HL-60/S4 (cell line): ENCODE measurements around the gene ZMAT2.
"Not testable (repeated sequence)": the region's sequence is repeated elsewhere in the genome, so short reads cannot be mapped to it uniquely, and the experiment has no call there.

Source experiments
- in situ Hi-C: fragments of 300-500 bp; cut with MboI; formaldehyde crosslinking; loops from 2 replicates; pipeline ENCODE4 v1.14.3; 2022; ENCODE audit warnings: low sequenced_read_pairs

Gene ZMAT2, protein sequence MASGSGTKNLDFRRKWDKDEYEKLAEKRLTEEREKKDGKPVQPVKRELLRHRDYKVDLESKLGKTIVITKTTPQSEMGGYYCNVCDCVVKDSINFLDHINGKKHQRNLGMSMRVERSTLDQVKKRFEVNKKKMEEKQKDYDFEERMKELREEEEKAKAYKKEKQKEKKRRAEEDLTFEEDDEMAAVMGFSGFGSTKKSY

DNA sequence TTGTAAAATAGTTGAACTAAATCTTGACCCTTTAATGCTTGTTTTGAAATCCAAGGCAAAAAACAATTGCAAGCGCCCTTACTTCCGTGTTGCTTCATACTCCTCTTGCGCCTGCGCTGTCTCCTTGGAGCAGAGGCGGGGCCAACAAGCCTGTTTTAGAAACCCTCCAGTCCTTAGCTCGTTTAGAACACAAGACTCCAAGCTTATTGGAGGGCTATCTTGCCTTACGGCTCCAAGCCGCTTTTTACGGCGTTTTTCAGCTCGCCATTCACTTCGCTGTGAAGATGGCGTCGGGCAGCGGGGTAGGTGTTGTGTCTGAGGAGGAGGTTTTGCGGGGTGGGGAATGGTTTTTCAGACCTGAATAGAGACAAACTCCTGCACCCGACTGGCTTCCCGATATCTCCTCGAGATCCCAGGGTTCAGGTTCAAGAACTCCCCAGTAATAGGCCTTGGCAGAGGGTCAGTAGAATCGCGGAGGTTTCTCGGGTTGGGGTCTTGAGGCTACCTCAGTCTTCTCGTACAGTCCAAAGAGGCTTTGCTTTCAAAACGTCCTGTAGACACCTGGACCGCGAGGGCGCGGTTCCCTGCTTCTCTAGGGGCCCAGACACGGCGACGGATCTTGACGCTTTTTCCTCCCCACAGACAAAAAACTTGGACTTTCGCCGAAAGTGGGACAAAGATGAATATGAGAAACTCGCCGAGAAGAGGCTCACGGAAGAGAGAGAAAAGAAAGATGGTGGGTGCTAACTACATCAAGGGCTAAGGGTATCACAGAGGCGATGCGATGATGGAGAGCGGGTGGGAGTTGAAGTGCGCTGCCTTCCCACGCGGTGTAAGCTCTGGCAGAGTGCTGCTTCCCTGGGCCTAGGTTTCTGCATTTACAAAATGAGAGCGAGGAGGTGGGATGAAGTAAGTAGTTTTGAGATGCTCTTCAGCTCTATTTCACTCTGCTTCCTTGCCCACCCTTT is at the start of gene ZMAT2:
Gene ZMAT2 (plus strand): TSS at position 271 of the 968 bp plus-strand sequence. CDS start 14 bp downstream, at position 285.
- in situ Hi-C loops: loop anchor here (10.0 kb wide), 1 partner anchor 136 kb away; the partner anchor contains the start of genes APBB3 and SLC35A4

DNA sequence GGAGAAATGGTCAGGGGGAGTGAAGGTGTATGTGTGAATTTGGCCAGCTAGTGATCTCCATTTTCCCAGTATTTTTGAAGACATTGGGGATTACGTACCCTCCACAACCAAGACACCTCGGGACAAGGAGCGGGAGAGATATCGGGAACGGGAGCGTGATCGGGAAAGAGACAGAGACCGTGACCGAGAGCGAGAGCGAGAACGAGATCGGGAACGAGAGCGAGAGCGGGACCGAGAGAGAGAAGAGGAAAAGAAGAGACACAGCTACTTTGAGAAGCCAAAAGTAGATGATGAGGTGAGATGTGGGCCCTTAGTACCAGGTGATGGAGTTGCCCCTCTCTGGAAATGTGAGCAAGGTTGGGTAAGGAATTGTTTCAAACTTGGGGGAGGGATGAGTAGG is 41.4 kb upstream of the ZMAT2 start:
- in situ Hi-C loops: no loop called here

DNA sequence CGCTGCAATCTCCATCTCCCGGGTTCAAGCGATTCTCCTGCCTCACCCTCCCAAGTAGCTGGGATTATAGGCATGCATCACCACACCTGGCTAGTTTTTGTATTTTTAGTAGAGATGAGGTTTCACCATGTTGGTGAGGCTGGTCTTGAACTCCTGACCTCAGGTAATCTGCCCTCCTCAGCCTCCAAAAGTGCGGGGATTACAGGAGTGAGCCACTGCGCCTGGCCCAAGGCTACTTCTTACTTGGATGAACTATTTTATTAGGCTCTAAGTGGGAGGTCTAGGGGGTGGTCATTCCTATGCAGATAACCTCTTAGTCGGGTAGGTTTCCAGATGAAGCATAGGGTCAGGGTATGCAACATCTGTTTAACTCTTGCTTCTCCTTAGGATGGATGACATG is 39.9 kb upstream of the ZMAT2 start:
- in situ Hi-C loops: not testable (repeated sequence)

DNA sequence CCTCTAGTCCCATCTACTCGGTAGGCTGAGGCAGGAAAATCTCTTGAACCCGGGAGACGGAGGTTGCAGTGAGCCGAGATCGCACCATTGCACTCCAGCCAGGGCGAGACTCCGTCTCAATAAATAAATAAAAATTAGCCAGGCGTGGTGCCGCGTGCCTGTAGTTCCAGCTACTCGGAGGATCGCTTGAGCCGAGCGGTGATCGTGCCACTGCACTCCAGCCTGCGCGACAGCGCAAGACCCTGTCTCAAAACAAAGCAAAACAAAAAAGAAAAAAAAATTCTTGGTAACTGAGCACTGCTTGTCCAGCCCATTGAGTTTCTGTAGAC is 36.3 kb upstream of the ZMAT2 start:
- in situ Hi-C loops: no loop called here

DNA sequence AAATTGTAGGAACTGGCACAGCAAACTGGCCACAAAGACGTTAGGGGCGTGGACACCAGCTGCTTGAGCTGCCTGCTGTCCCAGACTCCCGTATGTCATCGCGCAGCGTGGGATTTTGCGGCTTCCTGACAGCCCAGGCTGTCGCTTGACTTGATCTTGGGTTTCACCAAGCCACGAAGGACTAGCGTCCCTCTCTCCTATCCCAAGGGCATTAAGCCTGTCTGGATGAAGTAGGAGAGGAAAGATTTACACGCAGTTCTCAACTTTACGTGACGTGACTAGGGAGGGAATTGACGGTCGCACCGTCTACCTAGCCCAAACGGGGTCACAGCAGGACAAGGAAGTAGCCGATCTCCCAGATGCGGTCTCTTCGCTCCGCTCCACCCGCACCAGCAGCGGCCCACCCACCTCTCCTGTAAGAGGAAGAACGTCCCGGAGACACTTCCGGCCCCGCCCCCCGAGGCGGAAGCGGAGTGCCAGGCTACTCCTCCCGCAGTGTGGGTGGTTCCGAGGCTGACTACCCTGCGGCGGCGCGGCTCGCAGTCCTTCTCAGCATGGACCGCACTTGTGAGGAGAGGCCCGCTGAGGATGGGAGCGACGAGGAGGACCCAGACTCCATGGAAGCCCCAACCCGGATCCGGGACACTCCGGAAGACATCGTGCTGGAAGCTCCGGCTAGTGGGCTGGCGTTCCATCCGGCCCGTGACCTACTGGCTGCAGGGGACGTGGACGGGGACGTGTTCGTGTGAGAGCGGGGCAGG is 35.7 kb upstream of the ZMAT2 start, which contains the start of gene WDR55:
Gene WDR55 (plus strand): TSS at position 546 of the 761 bp plus-strand sequence. CDS start 9 bp downstream, at position 555.
- in situ Hi-C loops: no loop called here

DNA sequence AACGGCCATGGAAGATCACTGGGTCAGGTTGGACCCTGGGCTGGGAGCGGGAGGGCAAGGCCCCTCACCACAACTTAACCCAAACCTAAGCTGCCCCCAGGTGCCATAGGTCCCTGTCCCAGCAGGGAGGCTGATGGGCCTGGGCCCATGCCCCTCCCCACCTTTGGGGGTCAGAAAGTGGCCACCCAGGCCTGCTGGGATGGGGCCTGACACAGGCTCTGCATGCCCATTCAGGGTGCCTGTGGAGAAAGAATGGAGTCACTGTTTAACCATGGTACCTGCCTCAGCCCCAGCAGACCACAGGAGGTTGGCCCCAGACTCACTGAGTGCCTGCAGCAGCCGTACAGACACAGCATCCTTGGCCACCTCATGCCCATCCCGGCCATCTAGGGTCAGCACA is 29.2 kb upstream of the ZMAT2 start:
- in situ Hi-C loops: not testable (repeated sequence)

DNA sequence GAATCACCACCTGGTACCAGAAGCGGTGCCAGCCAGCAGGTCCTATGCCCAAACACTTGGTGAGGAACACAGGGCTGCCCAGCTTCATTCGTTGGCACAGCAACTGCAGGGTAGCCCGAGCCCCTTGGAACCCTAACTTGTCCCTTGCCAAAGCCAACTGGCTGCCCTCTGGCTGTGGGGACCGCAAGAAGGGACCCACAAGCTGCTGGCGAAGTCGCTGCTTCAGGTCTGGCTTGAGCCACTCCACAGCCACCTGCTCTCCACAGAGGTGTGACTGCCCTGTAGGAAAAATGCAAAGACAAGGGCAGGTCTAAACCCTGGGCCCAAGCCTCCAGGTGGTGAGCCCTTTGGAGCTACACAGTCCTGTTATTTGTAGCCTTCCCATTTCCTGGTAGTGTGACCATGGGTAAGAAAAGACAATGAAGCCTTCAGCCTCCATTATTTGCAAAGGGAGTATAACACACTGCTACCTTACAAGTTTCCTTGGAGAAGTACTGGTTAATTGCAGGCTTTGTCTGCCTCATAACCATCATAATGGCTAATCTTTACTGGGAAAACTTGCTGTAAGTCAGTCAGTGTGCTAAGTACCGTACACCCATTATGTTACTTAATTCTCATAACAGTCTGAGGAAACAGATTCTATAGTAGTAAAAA is 28.6 kb upstream of the ZMAT2 start:
- in situ Hi-C loops: no loop called here

DNA sequence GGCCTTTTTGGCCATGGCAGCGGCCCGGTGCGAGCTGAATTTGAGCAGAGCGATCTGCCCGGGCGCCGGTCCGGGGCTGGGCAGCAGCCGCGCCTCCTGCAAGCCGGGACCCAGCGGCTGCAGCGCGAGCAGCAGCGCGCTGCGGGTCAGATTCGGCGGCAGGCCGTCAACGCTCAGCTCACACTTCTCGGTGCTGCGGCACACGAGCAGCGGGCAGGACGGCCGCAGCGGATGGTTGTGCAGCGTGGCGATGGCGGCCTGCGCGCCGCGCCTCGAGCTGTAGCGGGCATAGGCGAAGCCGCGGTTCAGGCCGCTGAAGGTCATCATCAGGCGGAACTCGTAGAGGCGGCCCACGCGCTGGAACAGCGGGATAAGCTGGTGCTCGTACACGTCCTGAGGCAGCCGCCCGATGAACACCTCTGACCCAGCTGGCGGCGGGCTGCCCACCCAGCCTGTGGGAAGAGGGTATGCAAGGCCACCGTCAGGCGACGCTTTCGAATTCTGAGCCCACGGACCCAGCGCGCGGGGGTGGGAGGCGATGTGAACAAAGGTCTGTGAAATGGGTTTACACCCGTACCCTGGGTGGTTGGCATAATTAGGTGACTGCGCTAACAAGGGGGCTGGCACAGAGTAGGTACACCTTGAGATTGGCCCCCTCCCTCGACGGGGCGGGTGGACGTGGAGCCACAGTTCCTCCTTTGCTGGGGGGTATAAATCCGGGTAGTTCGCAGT is 27.6 kb upstream of the ZMAT2 start:
- in situ Hi-C loops: no loop called here

DNA sequence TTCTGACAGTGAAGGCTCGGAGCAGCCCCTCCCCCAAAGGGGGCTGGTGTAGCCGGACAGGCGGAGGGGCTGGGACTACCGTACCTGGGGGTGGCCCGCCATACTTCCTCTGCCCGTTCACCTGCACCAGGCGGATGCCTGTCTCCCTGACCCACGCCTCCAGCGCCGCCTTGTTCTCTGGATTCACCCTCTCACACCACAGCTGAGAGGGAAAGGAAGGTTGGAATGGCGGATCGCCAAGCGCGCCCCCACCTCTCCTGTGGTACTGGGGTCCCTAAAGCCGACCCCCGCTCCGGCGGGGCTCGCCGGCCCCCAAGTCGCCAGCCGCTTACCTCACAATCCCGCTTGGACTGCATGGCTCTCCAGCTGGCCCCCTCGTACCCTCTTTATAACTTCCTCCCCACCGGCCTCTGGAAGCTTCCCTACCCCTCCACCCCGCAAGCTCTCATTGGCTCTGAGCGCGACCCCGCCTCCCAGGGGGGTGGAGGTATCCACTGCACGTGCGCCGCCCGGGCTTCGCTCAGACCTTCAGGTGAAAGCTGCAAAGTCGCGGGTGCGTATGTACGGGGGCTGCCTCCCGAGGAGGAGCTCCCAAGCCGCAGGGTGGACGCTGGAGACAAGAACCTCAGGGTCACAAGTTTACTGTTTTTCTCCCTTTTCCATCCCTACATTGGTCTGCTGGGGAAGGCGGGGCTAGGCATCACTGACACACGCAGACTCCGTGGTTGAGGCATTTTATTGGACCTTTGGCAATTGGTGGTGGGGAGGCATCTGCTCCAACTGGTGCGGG is 26.9 kb upstream of the ZMAT2 start, which contains the start of gene DND1:
Gene DND1 (minus strand): TSS at position 390 of the 790 bp plus-strand sequence. CDS start 34 bp downstream, at position 356.
- in situ Hi-C loops: no loop called here

DNA sequence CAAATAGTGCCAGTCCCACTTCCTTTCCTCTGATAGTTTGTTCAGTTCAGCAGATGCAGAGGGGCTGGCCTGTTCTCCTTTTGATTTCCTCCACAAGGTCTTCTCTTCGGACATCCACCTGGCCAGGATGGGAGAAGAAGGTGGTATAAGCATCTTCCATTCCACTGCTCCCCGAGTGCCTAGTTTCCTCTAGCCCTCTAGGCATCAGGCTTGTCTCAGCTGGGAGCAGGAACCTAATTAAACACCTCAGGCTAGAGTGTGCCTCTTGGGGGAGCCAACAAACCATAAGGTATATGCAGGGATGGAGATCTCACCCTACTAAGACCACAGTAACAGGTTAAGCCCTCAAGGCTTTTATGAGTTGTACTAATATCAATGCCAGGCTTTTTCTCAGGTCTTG is 26.0 kb upstream of the ZMAT2 start:
- in situ Hi-C loops: no loop called here

DNA sequence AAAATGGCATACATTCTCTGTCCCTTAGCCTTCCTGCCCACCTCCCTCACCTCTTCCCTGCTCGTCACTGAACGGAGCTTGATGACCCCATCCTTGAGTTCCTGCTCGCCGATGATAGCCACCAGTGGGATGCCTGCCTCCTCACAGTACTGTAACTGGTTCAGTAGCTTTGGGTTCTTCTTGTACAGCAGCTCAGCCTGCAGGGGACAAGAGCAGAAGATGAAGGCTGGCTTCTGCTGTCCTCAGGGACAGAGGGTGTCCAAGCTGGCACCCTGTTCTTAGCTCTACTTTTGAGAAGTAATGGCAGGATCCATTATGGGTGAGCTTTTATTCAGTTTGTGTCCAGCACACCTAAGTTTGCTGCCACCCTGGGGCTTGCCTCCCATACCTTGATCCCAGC is 25.6 kb upstream of the ZMAT2 start:
- in situ Hi-C loops: loop anchor here (25.0 kb wide), 1 partner anchor 938 kb away; the partner anchor contains the start of gene DIAPH1

DNA sequence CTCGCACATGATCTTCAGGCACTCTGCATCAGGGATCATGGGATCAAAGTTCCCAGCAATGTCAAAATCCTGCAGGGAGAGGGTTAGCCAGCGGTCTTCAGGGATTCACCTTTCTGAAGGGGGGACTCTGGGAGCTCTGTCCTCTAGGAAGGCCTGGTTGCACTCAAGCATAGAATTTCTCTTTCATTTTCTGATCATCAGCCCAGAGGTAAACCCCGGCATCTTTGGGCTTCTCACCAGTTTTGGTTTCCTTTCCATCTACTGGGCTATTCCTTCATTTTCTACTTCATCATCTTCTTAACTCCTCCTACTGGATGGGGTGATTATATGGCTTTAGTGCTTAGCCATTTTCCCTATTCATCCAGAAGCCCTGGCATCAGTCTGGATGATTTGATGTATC is 22.3 kb upstream of the ZMAT2 start:
- in situ Hi-C loops: loop anchor here (25.0 kb wide), 1 partner anchor 934 kb away; the partner anchor contains the start of gene DIAPH1

DNA sequence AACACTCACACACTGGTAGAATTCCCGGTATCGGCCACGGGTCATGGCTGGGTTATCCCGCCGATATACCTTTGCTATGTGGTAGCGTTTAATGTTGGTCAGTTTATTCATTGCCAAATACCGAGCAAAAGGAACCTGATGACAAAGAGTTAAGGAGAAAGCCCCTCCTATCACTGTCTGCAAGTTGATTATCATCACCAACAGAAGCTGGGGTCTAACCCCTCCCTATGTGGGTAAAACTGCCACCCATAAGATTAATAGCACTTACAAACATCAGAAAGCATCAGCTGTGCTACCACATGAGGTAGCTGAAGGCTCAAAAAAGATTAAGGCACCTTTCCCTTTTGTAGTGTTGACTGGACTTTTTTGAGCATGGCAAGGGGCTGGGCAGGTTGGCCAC is 21.3 kb upstream of the ZMAT2 start:
- in situ Hi-C loops: loop anchor here (25.0 kb wide), 1 partner anchor 933 kb away; the partner anchor contains the start of gene DIAPH1

DNA sequence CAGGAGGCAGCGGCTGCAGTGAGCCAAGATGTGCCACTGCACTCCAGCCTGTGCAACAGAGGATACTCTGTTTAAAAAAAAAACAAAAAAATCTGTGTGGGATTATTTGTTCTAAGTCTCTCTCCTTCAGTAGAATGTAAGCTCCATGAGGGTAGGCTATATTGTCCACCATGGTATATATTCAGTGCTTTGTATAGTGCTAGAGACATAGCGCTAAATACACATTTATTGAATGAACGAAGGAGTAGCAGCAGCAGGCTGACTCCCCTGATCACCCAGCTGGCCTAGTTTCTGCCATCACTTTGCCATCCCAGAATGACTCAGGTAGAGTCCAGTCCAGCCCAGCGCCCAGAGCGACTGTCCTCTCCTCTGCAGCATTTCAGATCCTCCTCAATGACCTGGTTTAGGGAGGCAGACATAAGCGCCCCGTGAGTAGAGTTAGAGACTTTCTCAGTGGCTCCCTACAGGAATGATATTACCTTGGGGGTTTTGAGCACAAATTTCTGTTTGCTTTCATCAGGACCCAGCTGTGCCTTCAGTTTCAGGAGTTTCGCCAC is 9.8 kb upstream of the ZMAT2 start:
- in situ Hi-C loops: loop anchor here (25.0 kb wide), 1 partner anchor 922 kb away; the partner anchor contains the start of gene DIAPH1

DNA sequence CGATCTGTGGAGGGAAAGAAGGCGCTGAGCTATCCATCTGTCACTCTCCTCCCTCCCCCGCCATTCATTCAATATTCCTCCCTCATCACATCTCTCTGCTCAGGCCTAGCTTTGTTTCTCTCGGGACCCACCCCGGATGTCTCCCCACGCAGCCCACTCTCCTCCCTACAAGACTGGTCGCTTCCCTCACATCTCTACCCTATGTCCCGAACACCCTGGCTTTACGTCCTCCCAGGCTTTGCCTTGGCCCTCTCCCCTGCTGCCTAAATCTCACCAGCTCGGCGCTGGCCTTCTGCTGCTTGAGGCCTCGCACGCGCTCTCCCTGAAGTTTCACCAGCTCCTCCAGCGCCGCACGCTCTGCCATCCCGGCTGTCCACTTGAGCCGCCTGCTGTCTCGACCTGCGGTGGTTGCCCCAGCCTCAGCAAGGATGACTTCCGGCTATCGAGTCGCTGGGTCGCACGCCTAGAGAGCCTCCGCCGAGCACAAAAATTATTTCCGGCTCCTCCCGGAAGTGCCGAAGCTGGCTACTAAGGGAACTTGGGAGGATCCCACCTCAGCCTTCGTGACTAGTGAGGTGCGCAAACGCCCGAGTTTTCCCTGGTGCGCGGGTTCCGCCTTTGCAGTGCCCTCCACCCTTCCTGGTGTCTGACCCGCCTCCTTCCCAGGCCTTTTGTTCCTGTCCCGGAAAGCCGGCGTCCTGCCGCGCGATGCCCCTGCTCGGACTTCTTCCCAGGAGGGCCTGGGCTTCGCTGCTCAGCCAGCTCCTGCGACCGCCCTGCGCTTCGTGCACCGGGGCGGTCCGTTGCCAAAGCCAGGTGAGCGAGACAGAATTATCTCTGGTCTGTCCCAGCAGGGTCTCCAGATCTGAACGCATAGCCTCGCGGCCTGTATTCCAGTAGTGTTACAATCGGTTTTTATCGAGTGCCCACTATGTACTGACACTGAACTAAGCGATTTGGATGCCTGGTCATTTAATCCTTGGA is 9.0 kb upstream of the ZMAT2 start, which contains the start of the genes HARS1 and HARS2:
Gene HARS1 (minus strand): TSS at position 430 of the 984 bp plus-strand sequence. CDS start 66 bp downstream, at position 364.
Gene HARS2 (plus strand): TSS at position 515 of the 984 bp plus-strand sequence. CDS start 194 bp downstream, at position 709.
- in situ Hi-C loops: loop anchor here (25.0 kb wide), 1 partner anchor 921 kb away; the partner anchor contains the start of gene DIAPH1

DNA sequence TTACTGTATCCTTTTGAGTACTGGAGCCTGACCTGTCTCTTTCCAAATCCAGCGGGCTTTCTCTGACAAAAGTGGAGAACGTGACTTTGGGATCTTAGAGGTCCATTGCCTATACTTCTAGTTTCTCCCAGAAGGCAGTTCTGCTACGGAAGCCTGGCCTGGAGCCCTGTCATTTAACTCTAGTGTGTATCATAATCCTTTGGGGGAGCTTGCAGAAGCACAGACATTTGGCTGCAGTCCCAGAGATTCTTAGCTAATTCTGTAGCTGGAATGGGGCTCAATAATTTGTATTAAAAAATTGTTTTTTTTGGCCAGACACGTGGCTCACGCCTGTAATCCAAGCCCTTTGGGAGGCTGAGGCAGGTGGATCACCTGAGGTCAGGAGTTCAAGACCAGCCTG is 6.0 kb upstream of the ZMAT2 start:
- in situ Hi-C loops: loop anchor here (25.0 kb wide), 1 partner anchor 918 kb away; the partner anchor contains the start of gene DIAPH1
